Suppressor macrophage (primary cell): ENCODE measurements around the gene KDM2B.
A peak's percentile ranks its signal among the peaks of the same experiment; 100 is the strongest.

ENCODE experiments used
- DNase-seq, 4 experiments: peaks; one replicate each; pipeline ENCODE4 v3.0.0-alpha.2; 2020 to 2022

KDM2B gene

DNA sequence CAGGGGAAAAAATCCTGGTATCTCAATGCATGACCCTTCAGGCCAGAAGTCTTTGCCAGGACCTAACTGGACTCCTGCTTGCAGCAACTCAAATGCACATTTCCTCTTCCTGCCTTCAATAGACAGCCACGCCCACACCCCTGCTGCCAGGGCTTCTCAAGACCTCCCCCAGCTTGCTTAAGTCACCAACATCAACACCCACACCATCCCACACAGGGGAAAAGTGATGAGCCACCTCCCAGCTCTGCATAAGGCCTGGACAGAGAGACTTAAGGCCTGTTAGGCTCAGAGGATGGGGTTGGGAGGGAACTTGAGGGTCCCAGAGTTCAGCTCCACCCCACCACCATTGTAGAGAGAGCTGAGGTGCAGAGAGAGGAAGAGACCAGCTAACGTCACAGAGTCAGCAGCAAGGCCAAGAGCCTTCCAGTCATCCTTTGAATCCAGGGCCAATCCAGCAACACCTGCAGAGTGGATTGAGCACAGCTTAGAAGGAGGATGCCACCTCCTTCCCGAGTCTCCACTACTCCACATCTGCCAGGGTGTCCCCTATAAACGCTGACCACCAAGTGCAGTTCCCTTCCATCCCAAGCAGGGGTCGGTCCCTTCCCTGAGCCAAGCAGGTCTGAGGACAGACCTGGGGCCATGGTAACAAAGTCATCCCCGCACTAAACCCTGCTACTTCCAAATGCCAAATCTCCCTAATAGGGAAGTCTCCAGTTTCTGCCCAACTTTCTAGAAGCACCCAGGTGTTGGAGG, 50.0 kb downstream of the KDM2B start:
- DNase-seq = peak; percentile 89 to 95 (median 95)

DNA sequence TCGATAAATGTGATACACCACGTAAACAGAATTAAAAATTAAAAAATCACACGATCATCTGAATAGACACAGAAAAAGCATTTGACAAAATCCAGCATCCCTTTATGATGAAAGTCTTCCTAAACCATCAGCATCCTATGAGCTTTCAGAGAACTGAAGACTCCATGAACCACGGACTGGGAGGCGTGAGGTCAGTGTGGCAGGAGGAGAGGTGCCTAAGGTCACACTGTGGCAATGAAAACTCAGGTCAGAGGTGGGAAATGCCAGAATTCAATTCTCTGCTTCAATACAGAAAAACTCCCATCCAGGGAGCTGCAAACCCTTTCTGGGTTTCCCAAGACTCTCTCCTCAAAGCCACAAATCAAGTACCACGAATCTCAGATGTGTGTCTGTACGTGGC, 51.6 kb downstream of the KDM2B start:
- DNase-seq = no peak

DNA sequence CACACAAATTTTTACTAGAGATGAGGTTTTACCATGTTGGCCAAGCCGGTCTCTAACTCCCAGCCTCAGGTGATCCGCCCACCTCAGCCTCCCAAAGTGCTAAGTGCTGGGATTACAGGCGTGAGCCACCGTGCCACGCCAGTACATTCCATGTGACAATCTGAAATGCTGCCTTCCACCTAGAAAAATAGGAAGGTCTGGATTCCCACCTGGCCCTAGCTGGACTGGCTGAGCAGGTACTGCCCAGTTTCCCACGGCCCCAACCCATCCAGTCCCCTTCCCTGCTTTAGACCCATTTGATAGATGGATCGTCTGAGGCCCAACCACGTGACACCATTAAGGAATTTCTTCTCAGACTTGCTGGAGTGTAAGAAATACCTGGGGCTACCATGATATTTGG, 55.4 kb downstream of the KDM2B start:
- no peak for DNase-seq

DNA sequence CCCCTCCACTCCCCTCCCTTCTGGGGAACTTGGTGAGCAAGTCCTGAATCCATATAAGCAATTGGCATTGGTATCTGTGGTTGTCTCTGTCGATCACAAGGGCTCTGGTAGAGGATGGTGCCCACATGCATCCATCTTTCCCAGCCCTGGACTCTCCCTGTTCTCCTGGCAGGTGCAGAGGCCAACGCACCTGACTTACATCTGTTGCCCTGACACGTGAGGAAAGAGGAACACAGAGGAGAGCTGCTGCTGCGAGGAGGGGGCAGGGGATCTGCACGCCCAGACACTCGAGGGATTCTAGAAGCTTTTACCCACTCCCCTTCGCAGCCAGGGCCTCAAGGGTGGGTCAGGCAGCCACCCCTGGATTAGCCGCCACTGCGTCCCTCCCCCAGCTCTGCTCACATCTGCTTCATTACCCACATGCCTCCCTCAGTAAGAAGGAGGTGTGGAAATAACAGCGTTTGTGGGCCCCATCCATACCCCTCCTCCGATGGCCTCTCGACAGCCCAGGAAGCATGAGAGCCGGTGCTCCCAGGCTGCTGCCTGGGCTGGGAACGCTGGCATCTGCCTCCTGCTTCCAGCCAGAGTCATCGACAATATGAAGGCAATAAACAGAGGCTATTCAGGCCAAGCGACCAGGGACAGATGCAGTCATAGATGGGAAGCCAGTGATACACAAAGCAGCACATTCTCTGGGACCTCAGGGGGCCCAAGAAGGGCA, 56.5 kb downstream of the KDM2B start:
- DNase-seq = no peak

DNA sequence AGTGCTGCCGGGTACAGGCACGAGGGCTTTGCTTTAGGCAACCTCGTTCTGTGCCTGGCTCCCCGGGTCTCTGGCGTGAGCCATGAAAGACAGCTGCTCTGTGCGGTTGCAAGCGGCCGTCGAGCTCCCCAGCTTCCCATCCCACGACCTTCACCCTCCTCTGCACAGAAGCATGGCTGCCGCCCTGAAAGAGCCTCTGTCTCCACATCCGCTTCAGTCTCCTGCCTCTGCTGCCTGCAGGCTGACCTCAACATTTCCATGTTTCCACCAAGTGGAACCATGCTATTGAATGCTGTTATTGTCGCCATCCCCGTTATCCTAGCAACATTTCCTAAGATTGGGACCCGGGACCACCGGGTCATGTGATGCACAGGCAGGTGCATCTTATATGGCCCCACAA, 57.1 kb downstream of the KDM2B start:
- DNase-seq = no peak

DNA sequence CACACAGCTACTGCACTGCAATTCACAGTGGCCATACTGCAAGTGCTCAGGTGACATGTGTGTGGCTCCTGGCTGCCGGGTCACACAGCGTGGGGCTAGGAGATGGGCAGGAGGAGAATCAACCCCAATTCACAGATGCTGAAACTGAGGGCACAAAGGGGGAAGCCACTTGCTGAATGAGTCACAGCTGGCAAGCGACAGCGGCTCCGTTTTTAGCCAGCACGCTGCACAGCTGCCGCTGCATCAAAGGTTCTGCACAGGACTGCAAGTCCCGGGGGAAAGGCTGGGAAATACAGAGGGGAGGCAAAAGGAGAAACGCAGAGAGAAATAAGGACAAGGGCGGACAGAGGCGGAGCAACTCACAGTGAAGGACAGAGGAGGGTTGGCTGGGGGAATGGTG, 57.9 kb downstream of the KDM2B start:
- no peak for DNase-seq

DNA sequence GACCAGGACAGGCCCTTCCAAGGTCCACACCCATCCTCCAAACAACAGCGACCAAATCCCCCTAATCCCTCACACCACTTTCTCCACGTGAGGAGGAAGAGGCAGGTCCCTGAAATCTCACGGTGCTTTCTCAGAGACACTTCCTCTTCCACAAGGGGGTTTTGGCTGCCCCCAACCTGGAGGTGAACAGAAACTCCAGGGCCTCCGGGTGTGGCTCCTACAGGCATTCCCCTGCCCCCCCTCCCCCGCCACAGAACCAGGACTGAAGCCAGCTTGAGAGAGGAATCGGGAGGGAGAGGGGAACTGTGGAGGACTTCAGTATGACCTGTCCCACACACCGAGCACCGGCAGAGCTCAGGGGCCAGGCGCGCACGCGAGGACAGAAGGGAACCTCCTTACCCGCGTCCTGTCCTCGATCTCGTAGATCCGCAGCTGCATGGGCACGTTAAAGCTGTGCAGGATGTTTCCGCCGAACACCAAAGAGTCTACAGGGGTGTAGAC, 60.2 kb downstream of the KDM2B start:
- DNase-seq = no peak

DNA sequence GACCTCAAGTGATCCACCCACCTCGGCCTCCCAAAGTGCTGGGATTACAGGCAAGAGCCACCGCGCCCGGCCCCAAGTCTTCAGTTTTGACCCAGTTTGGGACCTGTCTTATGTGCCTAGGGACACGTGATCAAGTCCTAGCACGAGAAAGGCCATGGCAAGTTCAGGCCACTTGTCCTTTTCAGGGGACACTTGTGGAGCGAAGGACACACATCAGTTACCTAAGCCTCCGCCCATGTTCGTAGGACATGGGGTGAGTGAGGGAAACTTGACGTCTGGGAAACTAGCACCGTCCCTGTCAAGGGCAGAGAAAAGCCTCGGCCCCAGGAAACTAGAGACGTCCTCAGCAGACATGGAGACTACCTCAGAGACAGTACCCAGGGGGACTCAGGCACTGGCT, 60.7 kb downstream of the KDM2B start:
- DNase-seq = no peak

DNA sequence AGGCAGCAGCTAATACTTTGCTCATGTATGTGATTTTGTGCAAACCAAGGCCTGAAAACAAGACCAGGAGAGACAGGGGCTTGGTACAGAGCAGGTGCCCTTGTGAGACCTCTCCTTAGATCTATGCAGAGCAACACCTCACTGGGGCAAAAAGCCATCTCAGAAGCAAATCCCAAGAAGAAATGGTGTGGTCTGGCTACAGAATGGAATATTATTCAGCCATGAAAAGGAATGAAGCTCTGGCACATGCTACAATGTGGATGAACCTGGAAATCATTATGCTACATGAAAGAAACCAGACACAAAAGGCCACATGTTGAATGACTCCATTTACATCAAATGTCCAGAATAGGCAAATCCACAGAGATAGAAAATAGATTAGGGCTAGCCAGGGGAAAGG, 61.6 kb downstream of the KDM2B start:
- no peak for DNase-seq

DNA sequence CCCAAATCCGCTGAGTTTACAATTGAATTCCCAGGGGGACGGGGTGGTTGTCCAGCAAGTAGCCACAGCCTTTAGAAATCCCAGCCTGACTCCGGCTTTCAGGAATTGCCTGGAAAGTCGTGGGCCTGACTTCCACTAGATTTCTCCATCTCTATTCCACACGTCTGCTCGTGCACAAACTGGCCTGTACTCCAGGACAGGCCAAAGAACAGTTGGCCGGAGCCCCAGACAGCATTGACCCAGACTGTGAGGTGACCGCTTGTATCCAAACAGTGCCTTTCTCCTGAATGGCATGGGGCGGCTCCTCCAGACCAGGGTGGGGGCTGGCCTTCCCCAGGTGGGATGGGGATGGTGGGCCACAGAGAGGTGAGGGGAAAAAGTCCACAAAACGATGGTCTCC, 62.2 kb downstream of the KDM2B start:
- no peak for DNase-seq

DNA sequence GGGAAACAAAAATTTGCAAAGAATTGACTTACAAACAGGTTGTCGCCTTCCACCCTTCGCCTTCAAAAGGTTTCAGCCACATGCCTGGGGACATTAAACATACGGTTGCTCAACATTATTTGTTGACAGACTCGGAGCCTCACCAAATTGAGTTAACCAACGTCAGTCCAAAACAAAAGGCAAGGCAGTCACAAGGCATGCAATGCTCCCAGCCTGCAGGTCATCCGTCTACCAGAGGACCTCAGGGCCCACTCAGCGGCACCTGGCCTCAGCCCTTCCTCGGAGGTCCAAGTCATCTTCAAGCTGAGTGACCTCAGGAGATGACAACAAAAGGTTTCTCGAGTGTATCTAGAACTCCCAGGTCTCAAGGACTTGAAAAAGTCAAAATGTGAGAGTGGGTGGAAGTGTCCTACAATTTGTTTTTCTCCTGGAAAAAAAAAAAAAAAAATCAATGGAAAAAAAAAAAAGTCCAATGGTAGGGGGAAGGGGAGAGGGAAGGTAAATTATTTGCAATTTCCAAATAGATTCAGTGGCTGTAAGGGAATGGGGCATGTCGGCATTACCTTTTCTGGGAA, 64.3 kb downstream of the KDM2B start:
- no peak for DNase-seq

DNA sequence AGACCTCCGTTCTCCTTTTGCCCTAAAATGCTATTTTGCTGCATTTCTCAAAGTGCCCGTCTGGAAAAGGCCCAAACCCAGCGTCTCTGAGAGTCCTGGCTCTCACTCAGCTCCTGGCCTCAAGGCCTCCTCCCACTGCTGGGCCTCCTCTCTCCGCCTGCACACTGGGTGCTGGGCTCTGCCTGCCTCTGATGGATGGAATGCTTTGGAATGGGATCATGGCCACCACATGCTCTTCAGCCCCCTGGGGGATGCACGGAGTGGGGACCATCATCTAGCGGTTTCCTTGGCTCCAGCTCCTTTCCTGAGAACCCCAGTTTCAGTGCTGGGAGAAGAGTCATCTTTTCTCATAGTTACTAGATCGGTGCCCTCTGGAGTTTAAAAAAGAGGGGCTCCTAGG, 65.2 kb downstream of the KDM2B start:
- DNase-seq = no peak

DNA sequence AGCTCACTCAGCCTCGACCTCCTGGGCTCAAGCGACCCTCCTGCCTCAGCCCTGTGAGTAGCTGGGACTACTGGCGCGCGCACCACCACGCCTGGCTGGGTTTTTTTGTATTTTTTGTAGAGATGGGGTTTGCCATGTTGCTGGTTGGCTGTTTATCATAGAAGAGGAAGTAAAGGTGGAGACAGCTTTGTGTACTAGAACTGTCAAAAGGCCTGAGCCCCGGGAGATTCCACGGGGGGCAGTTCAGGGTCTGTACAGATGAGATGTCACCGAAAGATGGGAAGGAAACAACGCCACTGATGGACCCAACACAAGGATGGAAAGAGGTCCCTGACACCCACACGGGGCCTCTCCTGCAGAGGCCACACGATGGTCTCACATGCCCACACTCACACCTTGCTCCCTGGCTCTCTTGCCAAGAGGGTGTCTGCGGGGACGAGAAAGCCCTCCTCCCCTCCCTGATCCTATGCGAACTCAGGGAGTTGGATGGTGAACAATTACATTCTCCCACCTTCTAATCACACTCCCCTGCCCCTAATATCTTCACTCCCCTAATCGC, 66.6 kb downstream of the KDM2B start:
- no peak for DNase-seq

DNA sequence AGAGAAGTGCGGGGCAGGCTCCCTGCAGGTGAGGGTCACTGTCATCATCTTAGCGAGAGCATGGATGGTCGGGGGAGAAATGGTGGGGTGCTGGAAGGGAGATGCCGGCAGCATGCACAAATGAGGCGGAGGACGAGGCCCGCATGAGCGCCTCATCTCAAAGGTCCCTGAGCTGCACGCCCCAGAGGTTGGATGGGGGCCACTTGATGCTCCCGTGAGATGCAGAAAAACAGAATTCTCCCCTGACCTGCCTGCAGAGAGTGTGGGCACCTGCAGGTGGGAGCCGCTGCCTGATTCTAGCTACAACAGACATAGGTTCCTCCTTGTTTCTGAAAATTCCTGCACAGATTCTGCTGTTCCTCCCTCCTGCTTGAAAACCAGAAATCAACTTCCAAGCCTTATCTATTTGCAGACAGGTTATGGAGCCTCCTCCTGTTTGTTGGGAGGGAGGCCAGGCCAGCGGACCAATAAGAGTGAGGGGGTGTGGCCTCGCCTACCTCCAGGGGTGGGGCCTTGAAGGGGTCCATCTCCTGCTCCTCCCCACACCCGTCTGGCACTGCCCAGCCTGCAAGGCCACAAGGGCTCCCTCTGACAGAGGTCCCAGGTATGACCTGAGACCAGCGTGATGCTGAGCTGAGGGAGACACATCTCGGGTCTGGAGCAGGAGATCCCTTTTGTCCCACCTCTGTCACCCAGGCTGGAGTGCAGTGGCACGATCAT, 67.2 kb downstream of the KDM2B start:
- peak in 1 of 4 experiments; percentile 20 for DNase-seq

DNA sequence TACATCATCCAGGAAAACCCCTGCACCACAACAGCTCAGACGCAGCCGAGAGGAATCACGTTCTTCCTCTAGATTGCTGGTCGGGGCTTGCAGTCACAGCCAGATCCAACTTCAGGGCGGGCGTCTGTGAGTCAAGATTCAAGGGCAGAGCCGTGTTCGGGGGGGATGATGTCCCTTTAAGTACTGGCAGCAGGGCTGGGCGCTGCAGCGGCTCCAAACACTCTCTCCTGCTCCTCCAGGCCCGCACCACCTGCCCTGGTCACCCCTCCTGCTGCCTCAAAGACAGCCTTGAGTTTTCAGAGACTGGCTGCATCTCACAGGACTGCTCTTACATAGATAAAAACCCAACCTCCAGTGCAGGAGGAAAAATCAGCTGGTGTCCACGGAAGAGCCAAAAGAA, 68.3 kb downstream of the KDM2B start:
- no peak for DNase-seq

DNA sequence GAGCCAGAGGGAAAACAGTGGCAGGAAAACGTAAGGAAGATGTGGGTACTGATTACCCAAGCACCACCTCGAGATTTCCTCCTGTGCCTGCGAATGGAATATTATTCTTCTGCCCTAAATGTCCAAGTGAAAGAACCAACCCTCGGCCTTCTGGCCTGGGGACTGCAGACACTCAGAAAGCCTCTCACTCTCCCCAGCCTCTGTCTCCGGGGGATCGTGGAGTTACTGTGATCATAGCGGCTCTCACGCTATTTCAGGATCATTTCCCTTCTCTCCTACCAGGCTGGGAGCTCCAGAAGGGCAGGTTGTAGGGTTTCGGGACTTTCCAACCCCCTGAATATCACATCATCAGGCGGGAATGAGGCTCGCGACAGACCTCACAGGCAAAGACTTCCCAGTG, 68.9 kb downstream of the KDM2B start:
- DNase-seq = no peak

DNA sequence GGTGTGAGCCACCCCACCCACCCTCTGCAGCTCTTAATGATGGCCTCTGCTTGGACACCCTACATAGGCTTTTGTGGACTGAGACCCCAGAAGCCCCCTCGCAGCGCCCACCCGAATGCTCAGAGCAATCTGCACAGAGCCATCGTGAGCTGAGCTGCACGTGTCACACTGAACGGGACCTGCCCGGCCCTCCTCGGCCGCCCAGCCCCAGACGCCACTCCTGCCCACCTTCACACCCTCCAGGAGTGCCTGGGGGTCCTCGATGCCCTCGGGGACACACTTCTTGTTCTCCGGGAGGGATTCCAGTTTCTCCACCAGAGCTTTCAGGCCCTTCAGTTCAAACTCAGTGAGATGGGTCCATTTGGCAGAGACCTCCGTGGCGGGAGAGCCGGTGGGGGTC, 71.5 kb downstream of the KDM2B start:
- DNase-seq = no peak

DNA sequence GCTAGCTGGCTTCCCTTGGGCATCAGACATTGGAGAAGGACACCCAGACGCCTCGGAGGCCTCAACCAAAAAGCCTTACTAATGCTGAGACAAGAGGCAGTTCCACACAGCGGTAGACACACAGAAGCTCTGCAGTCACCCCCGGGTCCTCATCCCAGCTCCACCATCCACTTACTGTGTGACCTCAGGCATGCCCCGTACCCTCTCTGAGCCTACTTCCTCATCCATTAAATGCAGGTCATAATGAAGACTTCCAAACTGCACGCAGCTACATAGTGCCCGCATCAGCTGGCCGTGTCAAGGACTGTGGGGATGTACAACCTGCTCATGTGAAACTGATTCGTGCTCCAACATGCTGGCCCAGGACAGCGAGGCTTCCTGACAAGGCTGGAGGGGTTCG, 72.3 kb downstream of the KDM2B start:
- DNase-seq = no peak

DNA sequence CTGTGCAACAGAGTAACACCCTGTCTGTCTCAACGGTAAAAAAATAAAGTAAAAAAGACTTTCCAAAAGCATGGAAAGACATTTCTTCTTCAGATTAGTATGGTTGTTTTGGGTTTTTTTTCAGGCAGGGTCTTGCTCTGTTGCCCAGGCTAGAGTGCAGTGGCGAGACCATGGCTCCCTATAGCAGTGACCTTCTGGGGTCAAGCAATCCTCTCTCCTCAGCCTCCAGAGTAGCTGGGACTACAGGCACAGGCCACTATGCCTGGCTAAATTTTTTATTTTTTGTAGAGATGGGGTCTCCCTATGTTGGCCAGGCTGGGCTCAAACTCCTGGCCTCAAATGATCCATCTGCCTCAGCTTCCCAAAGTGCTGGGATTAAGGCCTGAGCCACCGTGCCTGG, 72.8 kb downstream of the KDM2B start:
- no peak for DNase-seq

DNA sequence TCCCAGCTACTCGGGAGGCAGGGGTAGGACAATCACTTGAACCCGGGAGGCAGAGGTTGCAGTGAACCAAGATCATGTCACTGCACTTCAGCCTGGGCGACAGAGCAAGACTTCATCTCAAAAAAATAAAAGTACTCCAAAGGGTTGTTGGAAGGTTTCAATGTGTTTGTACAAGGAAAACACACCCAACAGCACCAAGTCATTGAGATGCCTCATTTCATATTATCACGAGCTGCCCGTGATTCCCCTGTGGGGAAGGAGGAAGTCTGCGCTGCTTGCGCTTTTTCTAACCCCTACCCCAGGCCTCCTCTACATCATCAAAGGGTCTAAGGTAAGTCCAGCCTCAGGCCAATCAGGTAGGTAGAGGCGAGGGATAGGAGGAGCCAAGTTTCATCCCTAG, 73.6 kb downstream of the KDM2B start:
- no peak for DNase-seq

DNA sequence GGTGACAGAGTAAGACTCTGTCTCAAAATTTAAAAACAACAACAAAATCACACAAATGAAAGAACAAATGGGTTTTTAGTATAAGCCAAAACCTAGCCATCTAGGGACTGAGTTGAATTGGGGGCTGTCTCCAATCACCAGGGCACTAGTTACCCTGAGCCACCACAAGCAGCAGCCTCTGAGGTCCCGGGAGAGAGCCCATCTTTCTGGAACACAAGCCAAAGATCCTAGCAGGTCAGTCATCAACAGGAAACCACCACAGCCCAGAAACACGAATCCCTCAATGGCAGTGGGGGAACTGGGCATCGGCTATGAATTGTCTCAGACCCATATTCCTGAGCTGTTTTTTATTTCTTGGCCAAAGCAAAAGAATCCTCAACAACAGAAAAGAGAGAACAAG, 75.3 kb downstream of the KDM2B start:
- no peak for DNase-seq

DNA sequence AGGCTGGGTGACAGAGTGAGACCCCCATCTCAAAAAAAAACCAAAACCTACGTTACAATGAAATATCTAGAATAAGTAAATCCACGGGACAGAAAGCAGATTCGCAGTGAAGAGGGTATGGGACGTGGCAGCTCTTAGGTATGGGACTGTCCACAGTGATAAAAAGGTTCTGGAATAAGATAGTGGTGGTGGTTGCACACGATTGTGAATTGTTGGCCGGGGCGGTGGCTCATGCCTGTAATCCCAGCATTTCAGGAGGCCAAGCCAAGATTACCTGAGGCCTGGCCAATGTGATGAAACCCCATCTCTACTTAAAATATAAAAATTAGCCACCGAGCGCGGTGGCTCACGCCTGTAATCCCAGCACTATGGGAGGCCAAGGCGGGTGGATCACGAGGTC, 76.3 kb downstream of the KDM2B start:
- DNase-seq = no peak

DNA sequence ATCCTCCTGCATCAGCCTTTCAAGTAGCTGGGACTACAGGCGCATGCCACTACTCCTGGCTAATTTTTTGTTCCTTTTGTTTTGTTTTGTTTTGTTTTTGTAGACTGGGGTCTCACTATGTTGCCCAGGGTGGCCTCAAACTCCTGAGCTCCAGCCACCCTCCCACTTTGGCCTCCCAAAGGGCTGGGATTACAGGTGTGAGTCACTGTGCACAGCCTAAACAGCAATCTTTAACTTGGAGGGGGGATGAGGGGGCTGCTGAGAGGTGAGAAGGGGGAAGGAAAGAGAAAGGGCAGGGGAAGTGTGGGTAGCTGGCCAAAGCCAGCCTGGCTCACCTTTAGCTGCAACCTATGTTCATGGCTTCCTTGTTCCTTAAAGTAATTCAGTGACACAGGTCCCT, 77.4 kb downstream of the KDM2B start:
- no peak for DNase-seq
